ENCODE results near the gene TRIP13. TPM values are rescaled to one million over a fixed set of nuclear protein-coding genes. Genes with fewer than 3 reads are reported as not detected.
"Not testable (repeated sequence)": the region's sequence is repeated elsewhere in the genome, so short reads cannot be mapped to it uniquely, and the experiment has no call there.

TRIP13 gene
- total and polyA plus RNA-seq, 9 of the 15 experiments (the other 6 are each of a cell fraction or from before 2014, with no cell fraction given), result 24.1 to 116 (median 53.2) TPM

GRCh38 chr5:934381-934967 is 41.8 kb downstream of the TRIP13 start (continued):
- TF ChIP-seq REST (IDR thresholded peaks at IDR 0.05; ENCODE audit: borderline replicate concordance), result peak; percentile 19; the same call in 1 of the 2 replicates
- TF ChIP-seq REST (CRISPR knock-in tag; IDR thresholded peaks at IDR 0.05; ENCODE audit: low read depth), result not testable (repeated sequence)

Measured in K562 (cell line).